Lower lobe of right lung (tissue), 2 donors: Measurements from ENCODE around the gene GPBP1L1. TPM values are rescaled to one million over a fixed set of nuclear protein-coding genes. Genes with fewer than 3 reads are reported as not detected.
"Not testable (repeated sequence)": the region's sequence is repeated elsewhere in the genome, so short reads cannot be mapped to it uniquely, and the experiment has no call there.

Experiments
- ATAC-seq, 2 donors: fragments of 200-7000 bp; cut with Tn5 transposase; one replicate each; pipeline ENCODE4 v1.9.1; 2020 to 2022; ENCODE audit warnings: mild to moderate bottlenecking in 2 of 2, moderate library complexity in 2 of 2
- DNase-seq: peaks from one replicate; pipeline ENCODE4 v3.0.0-alpha.2; 2020
- H3K27ac ChIP-seq: fragments of 200-600 bp; one replicate; pipeline ENCODE4 v1.8.0; 2022
- H3K27me3 ChIP-seq: fragments of 200-600 bp; one replicate; pipeline ENCODE4 v1.8.0; 2022; ENCODE audit warnings: low read depth
- H3K36me3 ChIP-seq: fragments of 200-600 bp; one replicate; pipeline ENCODE4 v1.8.0; 2022; ENCODE audit warnings: mild to moderate bottlenecking
- H3K4me1 ChIP-seq: fragments of 200-600 bp; one replicate; pipeline ENCODE4 v1.8.0; 2022
- H3K4me3 ChIP-seq: fragments of 200-600 bp; one replicate; pipeline ENCODE4 v1.8.0; 2022; ENCODE audit warnings: mild to moderate bottlenecking
- H3K9me3 ChIP-seq: fragments of 200-600 bp; one replicate; pipeline ENCODE4 v1.8.0; 2022
- intact Hi-C: fragments of 100-400 bp; cut with DNase I; formaldehyde crosslinking; loops from one replicate; pipeline ENCODE4 v1.11.0; 2022
- total RNA-seq: library from RNA; stranded (reverse); fragmentation: NEBNext Ultra II Directional; extraction: Animal tissue kit (Norgen Biotek cat#: 25700); gene quantifications from one replicate; pipeline ENCODE4 v1.2.1, GENCODE V29; 2021
- TF ChIP-seq, protein P1 (sequence below): fragments of 200-600 bp; IDR thresholded peaks from one replicate; pipeline ENCODE4 v1.8.0; 2022; ENCODE audit warnings: antibody characterized with exemption, mild to moderate bottlenecking
- donor health status: DM: no; HTN: yes; CAD: no; lungs with severe emphysema.

GPBP1L1 gene
- total RNA-seq, 1 donor from 2014 or later: 146 TPM

DNA sequence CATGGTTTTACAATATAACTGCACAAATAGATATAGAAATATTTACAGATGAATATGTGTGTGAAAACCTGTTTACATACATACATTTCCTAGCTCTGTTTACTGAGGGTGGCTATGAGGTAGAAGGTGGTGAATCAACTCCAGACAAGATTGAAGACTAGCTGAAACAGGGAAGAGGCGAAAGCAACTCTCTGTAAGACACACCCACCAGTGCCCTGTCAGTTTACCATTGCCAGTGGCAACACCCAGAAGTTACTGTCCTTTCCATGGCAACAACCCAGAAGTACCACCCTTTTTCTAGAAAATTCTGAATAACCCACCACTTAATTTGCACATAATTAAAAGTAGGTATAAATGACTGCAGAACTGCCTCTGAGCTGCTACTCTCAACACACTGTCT lies 18.3 kb upstream of the GPBP1L1 start:
- peaks cover 25% of the 10 kb centered on the region for H3K36me3 ChIP-seq
- no peaks in the 10 kb centered on the region for H3K27me3 ChIP-seq
- H3K4me3 ChIP-seq: no peak overlapping the region
- no peak overlapping the region for H3K27ac ChIP-seq
- TF ChIP-seq, protein P1, sequence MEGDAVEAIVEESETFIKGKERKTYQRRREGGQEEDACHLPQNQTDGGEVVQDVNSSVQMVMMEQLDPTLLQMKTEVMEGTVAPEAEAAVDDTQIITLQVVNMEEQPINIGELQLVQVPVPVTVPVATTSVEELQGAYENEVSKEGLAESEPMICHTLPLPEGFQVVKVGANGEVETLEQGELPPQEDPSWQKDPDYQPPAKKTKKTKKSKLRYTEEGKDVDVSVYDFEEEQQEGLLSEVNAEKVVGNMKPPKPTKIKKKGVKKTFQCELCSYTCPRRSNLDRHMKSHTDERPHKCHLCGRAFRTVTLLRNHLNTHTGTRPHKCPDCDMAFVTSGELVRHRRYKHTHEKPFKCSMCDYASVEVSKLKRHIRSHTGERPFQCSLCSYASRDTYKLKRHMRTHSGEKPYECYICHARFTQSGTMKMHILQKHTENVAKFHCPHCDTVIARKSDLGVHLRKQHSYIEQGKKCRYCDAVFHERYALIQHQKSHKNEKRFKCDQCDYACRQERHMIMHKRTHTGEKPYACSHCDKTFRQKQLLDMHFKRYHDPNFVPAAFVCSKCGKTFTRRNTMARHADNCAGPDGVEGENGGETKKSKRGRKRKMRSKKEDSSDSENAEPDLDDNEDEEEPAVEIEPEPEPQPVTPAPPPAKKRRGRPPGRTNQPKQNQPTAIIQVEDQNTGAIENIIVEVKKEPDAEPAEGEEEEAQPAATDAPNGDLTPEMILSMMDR: no peak
- no peak for DNase-seq
- intact Hi-C loops: no loop called here
- H3K9me3 ChIP-seq: no peaks in the 10 kb centered on the region
- ATAC-seq: no peak
- no peaks in the 10 kb centered on the region for H3K4me1 ChIP-seq

- TF ChIP-seq, protein P1: no peak
- H3K4me3 ChIP-seq: no peak overlapping the region
- no peak overlapping the region for H3K27ac ChIP-seq
- no peaks in the 10 kb centered on the region for H3K27me3 ChIP-seq
- intact Hi-C loops: no loop called here
- H3K9me3 ChIP-seq: no peaks in the 10 kb centered on the region
- no peaks in the 10 kb centered on the region for H3K4me1 ChIP-seq
- H3K36me3 ChIP-seq: peaks cover 71% of the 10 kb centered on the region
- DNase-seq: no peak
- no peak for ATAC-seq
Measured at GRCh38 chr1:45694823-45695222, 8.5 kb upstream of the GPBP1L1 start.

DNA sequence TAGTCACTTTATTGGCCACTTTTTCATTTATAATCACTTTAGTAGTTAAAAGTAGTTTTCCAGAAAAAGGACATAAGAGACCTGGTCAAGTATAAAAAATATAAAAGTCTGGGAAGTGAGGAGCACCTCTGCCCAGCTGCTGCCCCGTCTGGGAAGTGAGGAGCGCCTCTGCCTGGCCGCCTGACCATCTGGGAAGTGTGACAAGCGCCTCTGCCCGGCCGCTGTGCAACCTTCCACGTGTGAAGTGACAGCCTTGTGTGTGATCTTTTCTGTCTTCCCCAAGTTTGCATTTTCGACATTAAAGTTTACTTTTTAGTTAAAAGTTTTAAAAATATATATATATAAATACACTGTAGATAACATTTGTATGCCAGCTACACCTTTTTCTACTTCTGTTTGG lies 7.5 kb upstream of the GPBP1L1 start:
- H3K4me3 ChIP-seq, H3K9me3 ChIP-seq, ATAC-seq, H3K27ac ChIP-seq, H3K27me3 ChIP-seq, intact Hi-C loops, DNase-seq, H3K4me1 ChIP-seq: not testable (repeated sequence)
- peaks cover 63% of the 10 kb centered on the region for H3K36me3 ChIP-seq

- DNase-seq: peak; percentile 64
- no peaks in the 10 kb centered on the region for H3K27me3 ChIP-seq
- no peaks in the 10 kb centered on the region for H3K9me3 ChIP-seq
- intact Hi-C loops: no loop called here
- H3K27ac ChIP-seq: peak within 1 kb of the TSS; percentile 96
- peaks cover 31% of the 10 kb centered on the region for H3K4me1 ChIP-seq
- peak; percentile 68 to 72 for ATAC-seq
- TF ChIP-seq, protein P1: peak; percentile 21
- peak within 1 kb of the TSS; percentile 91 for H3K4me3 ChIP-seq
- H3K36me3 ChIP-seq: peaks cover 17% of the 10 kb centered on the region
Measured at GRCh38 chr1:45687754-45688740, 1.7 kb upstream of the GPBP1L1 start, which contains the start of gene TMEM69. TMEM69 (plus strand) TSS chr1:45688181; CDS start chr1:45691069, 2,888 bp downstream.

DNA sequence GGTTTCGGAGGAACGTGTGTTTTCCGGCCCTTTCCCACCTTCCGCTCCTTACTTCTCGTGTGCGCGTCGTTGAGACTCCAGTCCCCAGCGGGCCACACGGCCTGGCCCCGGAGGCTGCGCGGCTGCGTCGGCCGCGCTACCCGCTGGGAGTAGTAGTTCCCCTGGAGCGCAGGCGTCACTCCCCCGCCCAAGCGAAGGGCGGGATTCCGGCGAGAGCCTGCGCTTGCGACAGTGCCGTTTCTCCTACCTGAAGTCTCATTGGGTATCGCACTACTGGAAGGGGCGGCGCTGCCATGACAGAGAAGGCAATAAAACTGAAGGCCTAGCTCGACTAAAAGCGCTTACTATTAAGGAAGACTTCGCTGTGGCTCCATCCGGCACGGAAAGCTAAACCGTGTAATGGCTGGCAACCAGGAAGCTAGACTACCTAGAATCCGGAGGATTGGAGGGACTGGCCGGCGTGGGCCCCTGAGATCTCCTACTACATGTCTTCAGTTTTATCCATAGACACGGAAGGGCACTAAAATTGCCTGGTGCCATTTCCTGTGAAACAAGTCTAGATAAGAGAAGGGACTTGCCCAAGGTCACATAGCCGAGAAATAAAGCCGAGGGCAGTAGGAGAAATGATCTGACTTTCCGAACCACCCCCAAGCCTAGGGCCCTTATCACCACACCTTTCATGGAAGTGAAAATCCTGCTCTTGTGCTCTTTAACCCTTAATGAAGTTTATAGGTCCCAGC lies 851 bp upstream of the GPBP1L1 start:
- H3K4me3 ChIP-seq: peak overlapping the region; percentile 91
- H3K27me3 ChIP-seq: no peaks in the 10 kb centered on the region
- H3K9me3 ChIP-seq: no peaks in the 10 kb centered on the region
- intact Hi-C loops: no loop called here
- DNase-seq (peak; percentile 99), ATAC-seq (peak; percentile 96 to 98)
- H3K4me1 ChIP-seq: peaks cover 39% of the 10 kb centered on the region
- peak overlapping the region; percentile 96 for H3K27ac ChIP-seq
- TF ChIP-seq, protein P1: no peak
- peaks cover 9% of the 10 kb centered on the region for H3K36me3 ChIP-seq
